K562 (cell line): ENCODE measurements around the gene CIAPIN1. TPM values are rescaled to one million over a fixed set of nuclear protein-coding genes. Genes with fewer than 3 reads are reported as not detected.

Experiments used
- ATAC-seq: fragments of 200-7000 bp; cut with Tn5 transposase; 3 replicates; pipeline ENCODE4 v1.9.1; 2020; ENCODE audit warnings: moderate library complexity
- BruUV-seq: library from RNA; stranded (reverse); fragments of 400-500 nt; replicated peaks from 2 replicates; lab custom pipeline; 2021; lab: Mats Ljungman, UMichigan
- CTCF ChIA-PET: fragments of 300-600 bp; formaldehyde crosslinking; extraction: SDS; loops from one replicate; lab custom pipeline; 2021; ENCODE audit warnings: low intra/inter-chr PET ratio; lab: Yijun Ruan, JAX
- POLR2A ChIA-PET: fragments of 300-600, 350-650 bp; sonication (Branson Sonifier 250); formaldehyde crosslinking; extraction: SDS; loops from one replicate; lab custom pipeline; 2021; ENCODE audit warnings: antibody characterized with exemption, inconsistent platforms; lab: Yijun Ruan, JAX
- DNase-seq, 4 experiments: peaks; one replicate each; pipeline versions ENCODE4 v3.0.0 to v3.0.0-alpha.2; 2011 to 2018; ENCODE audit warnings: low spot score in 3 of 4, mixed read lengths in 3 of 4; ENCODE audit errors: extremely low read depth in 1 of 4
- FAIRE-seq: peaks from 2 replicates; lab custom pipeline; 2011; peaks lifted over from hg19 to GRCh38; lab: Jason Lieb, UNC
- H2AFZ ChIP-seq: 2 replicates; pipeline ENCODE4 v1.6.0; 2011; ENCODE audit warnings: low read depth, low read length, control low read depth, inconsistent platforms
- H3K27ac ChIP-seq: fragments of 200-600 bp; 3 replicates; pipeline ENCODE4 v1.8.0; 2011; ENCODE audit warnings: low read depth, mild to moderate bottlenecking, control low read depth, inconsistent platforms, low read length, moderate library complexity, mixed read lengths; ENCODE audit errors: extremely low read depth
- H3K27me3 ChIP-seq, 2 experiments: fragments of 300-600 bp in 1 of 2; 2 replicates in 1 of 2; 3 replicates in 1 of 2; pipeline versions ENCODE4 v1.6.0 to v1.8.0; 2011; ENCODE audit warnings: inconsistent platforms in 2 of 2, low read length in 2 of 2, mild to moderate bottlenecking in 1 of 2, mixed read lengths in 1 of 2, moderate library complexity in 1 of 2; ENCODE audit not compliant: control insufficient read depth in 2 of 2, insufficient read depth in 2 of 2
- H3K36me3 ChIP-seq: fragments of 300-600 bp; 3 replicates; pipeline ENCODE4 v1.8.0; 2011; ENCODE audit warnings: mild to moderate bottlenecking, low read length, inconsistent platforms; ENCODE audit not compliant: control insufficient read depth, insufficient read depth
- H3K4me1 ChIP-seq, 2 experiments: fragments of 200-600 bp in 1 of 2; replicated peaks in 1 of 2; 2 replicates in 1 of 2; 3 replicates in 1 of 2; pipeline versions ENCODE4 v1.5.1 to v1.8.0; 2011; ENCODE audit warnings: inconsistent platforms in 2 of 2, low read length in 2 of 2, mild to moderate bottlenecking in 1 of 2, mixed read lengths in 1 of 2, moderate library complexity in 1 of 2; ENCODE audit not compliant: control insufficient read depth in 2 of 2, insufficient read depth in 2 of 2
- H3K4me2 ChIP-seq: 2 replicates; pipeline ENCODE4 v1.6.1; 2011; ENCODE audit warnings: low read length, control low read depth, inconsistent platforms, mixed read lengths; ENCODE audit not compliant: insufficient read depth
- H3K4me3 ChIP-seq: fragments of 200-600 bp; sonication (generic), shearing (Covaris generic); 2 replicates; pipeline ENCODE4 v1.5.1; 2016; ENCODE audit warnings: control low read depth, inconsistent platforms
- H3K79me2 ChIP-seq: fragments of 200-600 bp; 3 replicates; pipeline ENCODE4 v1.8.0; 2011; ENCODE audit warnings: low read length, inconsistent platforms; ENCODE audit not compliant: control insufficient read depth, insufficient read depth
- H3K9ac ChIP-seq, 2 experiments: 2 replicates each; pipeline versions ENCODE4 v1.6.0 to v1.6.1; 2011; ENCODE audit warnings: low read depth in 2 of 2, low read length in 2 of 2, control low read depth in 1 of 2, inconsistent platforms in 1 of 2, mild to moderate bottlenecking in 1 of 2, mixed read lengths in 1 of 2; ENCODE audit not compliant: insufficient read depth in 1 of 2
- H3K9me1 ChIP-seq: one replicate; pipeline ENCODE4 v1.6.0; 2011; ENCODE audit warnings: inconsistent platforms, mild to moderate bottlenecking, low read length, moderate library complexity; ENCODE audit not compliant: control insufficient read depth, insufficient read depth
- H3K9me3 ChIP-seq: replicated peaks from 2 replicates; pipeline ENCODE4 v1.5.1; 2011; ENCODE audit warnings: low read depth, low read length, inconsistent platforms; ENCODE audit not compliant: control insufficient read depth, insufficient read depth
- H4K20me1 ChIP-seq: replicated peaks from 2 replicates; pipeline ENCODE4 v1.6.1; 2011; ENCODE audit warnings: low read length, inconsistent platforms, mixed read lengths; ENCODE audit not compliant: control insufficient read depth, insufficient read depth
- CLOCK ChIP-seq: fragments of 250-450 bp; sonication (Bioruptor Pico); IDR thresholded peaks from 2 replicates; pipeline ENCODE4 v1.4.0; 2020; ENCODE audit warnings: mild to moderate bottlenecking, moderate library complexity, borderline replicate concordance
- ESRRB ChIP-seq: fragments of 250-450 bp; sonication (Bioruptor Pico); IDR thresholded peaks from 2 replicates; pipeline ENCODE4 v1.5.0; 2020; ENCODE audit warnings: mild to moderate bottlenecking, moderate library complexity, borderline replicate concordance
- ZNF274 ChIP-seq: IDR thresholded peaks from 2 replicates; pipeline ENCODE4 v1.6.1; 2011; ENCODE audit warnings: low read depth, mild to moderate bottlenecking, low read length, moderate library complexity, borderline replicate concordance
- WGBS: fragments of 100-300 bp; shearing (Covaris generic); methylation state at CpG from one replicate; pipeline ENCODE4 v1.1.6; 2016; ENCODE audit warnings: low coverage, mixed read lengths; ENCODE audit not compliant: insufficient coverage; ENCODE audit errors: missing lambda C conversion rate; 5-methylcytosine and 5-hydroxymethylcytosine counted together
- in situ Hi-C: fragments of 300-500 bp; cut with MboI; formaldehyde crosslinking; loops from 4 replicates; pipeline ENCODE4 v1.15.0; 2018; ENCODE audit warnings: inconsistent platforms, mixed read lengths
- intact Hi-C: fragments of 100-400 bp; cut with micrococcal nuclease; formaldehyde crosslinking; loops from 2 replicates; pipeline ENCODE4 v1.14.2; 2022
- polyA plus RNA-seq, 8 experiments: library from polyadenylated mRNA; depleted of rRNA in 4 of 8; stranded (reverse) in 5 of 8; unstranded in 3 of 8; fragments of >200 nt; fragmentation: Nextera tagmentation in 2 of 8; fragmentation: Illumina TruSeq in 1 of 8; extraction: Ambion mirVana in 2 of 8; extraction: Trizol in 1 of 8; gene quantifications; 2 replicates each; pipeline versions ENCODE4 v1.2.1 to v1.2.3, GENCODE V29; 2011 to 2014; ENCODE audit warnings: inconsistent platforms in 1 of 8, missing spikeins in 1 of 8
- total RNA-seq, 7 experiments: library from RNA; depleted of rRNA in 6 of 7; stranded (reverse); fragments of >200 nt in 6 of 7; fragmentation: Illumina TruSeq in 2 of 7; extraction: Trizol in 2 of 7; gene quantifications; 2 replicates each; pipeline versions ENCODE4 v1.2.1 to v1.2.3, GENCODE V29; 2011 to 2021; ENCODE audit warnings: low replicate concordance in 1 of 7

CIAPIN1 gene
- total and polyA plus RNA-seq, 9 of the 15 experiments (the other 6 are each of a cell fraction or from before 2014, with no cell fraction given), result 71.8 to 263 (median 95.7) TPM

DNA sequence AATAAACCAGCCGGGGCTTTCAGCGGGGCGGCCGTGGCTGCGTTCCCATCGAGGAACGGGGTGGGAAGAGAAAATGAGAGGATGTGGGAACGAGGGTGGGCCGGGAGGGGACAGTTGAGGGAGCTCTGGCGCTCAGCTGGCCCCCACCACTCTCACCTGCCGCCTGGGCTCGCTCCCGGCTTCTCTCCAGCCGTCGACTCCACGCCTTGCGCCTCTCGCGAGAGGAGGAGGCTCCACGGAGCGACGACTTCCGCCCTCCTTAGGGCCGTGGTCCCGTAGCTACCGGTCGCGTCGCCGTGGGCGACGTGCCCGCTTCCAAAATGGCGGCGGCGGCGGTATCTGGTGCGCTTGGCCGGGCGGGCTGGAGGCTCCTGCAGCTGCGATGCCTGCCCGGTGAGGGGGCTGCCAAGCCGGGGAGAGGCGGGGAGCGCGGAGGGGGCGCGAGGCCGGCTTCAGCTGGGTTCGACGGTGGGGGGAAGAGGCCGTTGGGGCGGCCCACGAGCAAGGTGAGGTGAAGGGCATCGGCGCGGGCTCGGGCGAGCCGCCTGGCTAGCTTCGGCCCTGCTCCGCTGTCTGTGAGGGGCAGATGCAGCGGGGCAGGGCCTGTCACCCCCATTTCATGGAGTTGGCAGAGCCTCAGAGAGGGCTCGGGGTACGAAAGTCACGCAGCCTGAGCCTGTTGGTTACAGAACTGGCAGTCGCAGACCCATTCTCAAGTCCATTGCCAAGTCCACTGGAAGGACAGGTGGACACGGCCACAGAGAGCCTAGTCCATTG lies at the start of gene CIAPIN1, which contains the start of gene COQ9 (continued):
- TF ChIP-seq ZNF274, result no peak

DNA sequence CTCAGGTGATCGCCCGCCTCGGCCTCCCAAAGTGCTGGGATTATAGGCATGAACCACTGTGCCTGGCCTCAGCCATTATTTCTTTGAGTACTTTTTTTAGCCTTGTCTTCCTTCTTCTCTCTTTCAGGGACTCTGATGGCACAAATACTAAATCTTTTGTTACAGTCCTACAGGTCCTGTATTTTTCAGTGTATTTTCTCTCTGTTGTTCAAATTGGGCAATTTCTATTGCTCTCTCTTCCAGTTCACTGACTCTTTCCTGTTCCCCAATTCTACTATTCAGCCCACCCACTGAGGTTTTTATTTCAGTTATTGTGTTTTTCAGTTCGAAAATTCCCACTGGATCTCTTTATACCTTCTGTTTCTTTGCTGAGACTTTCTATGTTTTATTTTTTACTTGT lies 46.6 kb upstream of the CIAPIN1 start:
- in situ Hi-C loops, result no loop called here
- no peak overlapping the region for H3K9ac ChIP-seq
- H3K9me1 ChIP-seq, result no peaks in the 10 kb centered on the region
- no peak overlapping the region for H3K4me2 ChIP-seq
- ChIA-PET POLR2A (no interaction called here), CTCF (no interaction called here)
- 33% methylated on average over 4 of the region's 4 CpGs for WGBS
- H3K27ac ChIP-seq, result no peak overlapping the region
- intact Hi-C loops, result no loop called here
- BruUV-seq, result no TSS peak
- no peak for DNase-seq
- H3K4me1 ChIP-seq, result no peaks in the 10 kb centered on the region
- TF ChIP-seq CLOCK (CRISPR knock-in tag), result no peak
- TF ChIP-seq ESRRB (CRISPR knock-in tag), result no peak
- no peaks in the 10 kb centered on the region for H3K9me3 ChIP-seq
- H3K36me3 ChIP-seq, result no peaks in the 10 kb centered on the region
- peaks cover 0 to 4% of the 10 kb centered on the region in 2 experiments; a peak in 2 of 5 replicates for H3K27me3 ChIP-seq
- no peaks in the 10 kb centered on the region for H4K20me1 ChIP-seq
- no peaks in the 10 kb centered on the region for H3K79me2 ChIP-seq
- H2AFZ ChIP-seq, result no peak overlapping the region
- H3K4me3 ChIP-seq, result no peak overlapping the region
- ATAC-seq, result no peak
- no peak for FAIRE-seq
